Panc1 (cell line): ENCODE results near the gene LYRM1. TPM values are rescaled to one million over a fixed set of nuclear protein-coding genes. Genes with fewer than 3 reads are reported as not detected.
A peak's percentile ranks its signal among the peaks of the same experiment; 100 is the strongest.

Experiments used
- ATAC-seq: fragments of 200-7000 bp; cut with Tn5 transposase; 2 replicates; pipeline ENCODE4 v1.9.1; 2020; ENCODE audit warnings: mild to moderate bottlenecking, moderate library complexity
- BruUV-seq: library from RNA; stranded (reverse); fragments of 400-500 nt; replicated peaks from 2 replicates; lab custom pipeline; 2021; lab: Mats Ljungman, UMichigan
- CTCF ChIA-PET: fragments of 300-600 bp; sonication (Branson Sonifier 250); formaldehyde crosslinking; loops from one replicate; lab custom pipeline; 2022; ENCODE audit warnings: antibody characterized with exemption; lab: Charles Lee
- POLR2A ChIA-PET: fragments of 300-600 bp; sonication (Branson Sonifier 250); formaldehyde crosslinking; loops from one replicate; lab custom pipeline; 2022; ENCODE audit warnings: antibody characterized with exemption; lab: Charles Lee
- DNase-seq: peaks from one replicate; pipeline ENCODE4 v3.0.0-alpha.2; 2010; ENCODE audit warnings: low read depth, low spot score
- H3K27ac ChIP-seq: 2 replicates; pipeline ENCODE4 v1.5.1; 2011; ENCODE audit warnings: mild to moderate bottlenecking, low read length, inconsistent platforms
- H3K27me3 ChIP-seq: fragments of 200-500 bp; sonication (Bioruptor generic); 2 replicates; pipeline ENCODE4 v1.6.0; 2014; ENCODE audit warnings: low read length, inconsistent platforms; ENCODE audit not compliant: control insufficient read depth, insufficient read depth
- H3K36me3 ChIP-seq: fragments of 200-500 bp; sonication (Bioruptor generic); 2 replicates; pipeline ENCODE4 v1.5.1; 2014; ENCODE audit warnings: inconsistent platforms, mild to moderate bottlenecking, low read length, moderate library complexity; ENCODE audit not compliant: control insufficient read depth, insufficient read depth
- H3K4me1 ChIP-seq: 2 replicates; pipeline ENCODE4 v1.5.1; 2011; ENCODE audit warnings: inconsistent platforms, mild to moderate bottlenecking, low read length, moderate library complexity; ENCODE audit not compliant: control insufficient read depth, insufficient read depth
- H3K4me3 ChIP-seq, 2 experiments: 2 replicates each; pipeline ENCODE4 v1.5.1; 2011 to 2012; ENCODE audit warnings: low read depth in 2 of 2, low read length in 2 of 2, mild to moderate bottlenecking in 2 of 2, inconsistent platforms in 1 of 2, moderate library complexity in 1 of 2
- H3K9me3 ChIP-seq: fragments of 200-500 bp; sonication (Bioruptor generic); 2 replicates; pipeline ENCODE4 v1.5.1; 2014; ENCODE audit warnings: low read depth, mild to moderate bottlenecking, inconsistent platforms, low read length, moderate library complexity; ENCODE audit not compliant: control insufficient read depth, insufficient read depth
- CTCF ChIP-seq: fragments of 450-650 bp; IDR thresholded peaks from 2 replicates; pipeline ENCODE4 v1.5.1; 2017; ENCODE audit warnings: mild to moderate bottlenecking
- POLR2AphosphoS5 ChIP-seq: IDR thresholded peaks from 2 replicates; pipeline ENCODE4 v1.6.1; 2012; ENCODE audit warnings: mild to moderate bottlenecking, low read depth, low read length, moderate library complexity
- SIN3A ChIP-seq: IDR thresholded peaks from 2 replicates; pipeline ENCODE4 v1.6.1; 2012; ENCODE audit warnings: low read depth, mild to moderate bottlenecking, low read length, moderate library complexity, borderline replicate concordance; ENCODE audit not compliant: insufficient read depth
- TCF7L2 ChIP-seq: IDR thresholded peaks from 2 replicates; pipeline ENCODE4 v1.6.1; 2011; ENCODE audit warnings: mild to moderate bottlenecking, low read depth, low read length, inconsistent platforms
- in situ Hi-C: cut with HindIII; loops from 2 replicates; pipeline ENCODE4 v1.10.0; 2016; ENCODE audit warnings: low sequenced_read_pairs, low pct_unique_long_range_greater_than_20kb
- intact Hi-C: fragments of 100-400 bp; cut with micrococcal nuclease; formaldehyde crosslinking; loops from one replicate; pipeline ENCODE4 v1.10.0; 2022; ENCODE audit not compliant: unreplicated experiment
- total RNA-seq: library from RNA; stranded (reverse); gene quantifications from one replicate; pipeline ENCODE4 v1.2.1, GENCODE V29; 2021; ENCODE audit not compliant: unreplicated experiment
- TF ChIP-seq, protein P1 (sequence below), 2 experiments: IDR thresholded peaks; 2 replicates each; pipeline ENCODE4 v1.6.1; 2011 to 2012; ENCODE audit warnings: low read depth in 2 of 2, control low read depth in 1 of 2, low read length in 1 of 2, mild to moderate bottlenecking in 1 of 2, moderate library complexity in 1 of 2; ENCODE audit not compliant: insufficient read depth in 1 of 2

The LYRM1 gene
- total RNA-seq, 1 experiment from 2014 or later = 30.7 TPM

DNA sequence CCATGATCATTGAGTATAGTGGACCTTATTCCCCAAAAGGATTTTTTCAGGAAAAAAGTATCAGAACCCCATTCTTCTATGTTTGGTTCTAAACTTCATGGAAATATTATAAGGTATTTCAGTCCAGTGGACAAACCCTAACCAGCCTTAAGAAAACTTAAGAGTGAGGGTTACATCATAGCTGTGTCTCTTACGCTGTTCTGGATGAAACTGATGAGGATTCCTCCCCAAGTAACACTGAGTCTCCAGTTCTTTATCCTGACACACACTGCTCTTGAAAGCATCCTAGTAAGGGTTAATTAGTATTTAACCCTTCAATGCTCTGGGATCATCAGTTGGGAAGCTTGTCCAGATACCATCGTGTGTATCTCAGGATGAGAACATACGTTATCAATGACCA, 5.0 kb downstream of the LYRM1 start:
- CTCF ChIA-PET = no interaction called here
- Histone ChIP-seq H3K27me3 (no peaks in the 10 kb centered on the region), H3K27ac (peak overlapping the region; percentile 98), H3K36me3 (no peaks in the 10 kb centered on the region; the same call in 1 of the 2 replicates), H3K9me3 (no peaks in the 10 kb centered on the region), H3K4me3 (no peak overlapping the region), H3K4me1 (peaks cover 66% of the 10 kb centered on the region)
- BruUV-seq = no TSS peak
- intact Hi-C loops = no loop called here
- DNase-seq (no peak), ATAC-seq (no peak)
- POLR2A ChIA-PET = interaction anchor here (0.6 kb wide), 1 partner anchor 24 kb away, joined by 4 read pairs; no protein-coding TSS in a partner anchor
- TF ChIP-seq SIN3A (no peak), CTCF (no peak), TCF7L2 (no peak), POLR2AphosphoS5 (no peak)
- TF ChIP-seq, protein P1, sequence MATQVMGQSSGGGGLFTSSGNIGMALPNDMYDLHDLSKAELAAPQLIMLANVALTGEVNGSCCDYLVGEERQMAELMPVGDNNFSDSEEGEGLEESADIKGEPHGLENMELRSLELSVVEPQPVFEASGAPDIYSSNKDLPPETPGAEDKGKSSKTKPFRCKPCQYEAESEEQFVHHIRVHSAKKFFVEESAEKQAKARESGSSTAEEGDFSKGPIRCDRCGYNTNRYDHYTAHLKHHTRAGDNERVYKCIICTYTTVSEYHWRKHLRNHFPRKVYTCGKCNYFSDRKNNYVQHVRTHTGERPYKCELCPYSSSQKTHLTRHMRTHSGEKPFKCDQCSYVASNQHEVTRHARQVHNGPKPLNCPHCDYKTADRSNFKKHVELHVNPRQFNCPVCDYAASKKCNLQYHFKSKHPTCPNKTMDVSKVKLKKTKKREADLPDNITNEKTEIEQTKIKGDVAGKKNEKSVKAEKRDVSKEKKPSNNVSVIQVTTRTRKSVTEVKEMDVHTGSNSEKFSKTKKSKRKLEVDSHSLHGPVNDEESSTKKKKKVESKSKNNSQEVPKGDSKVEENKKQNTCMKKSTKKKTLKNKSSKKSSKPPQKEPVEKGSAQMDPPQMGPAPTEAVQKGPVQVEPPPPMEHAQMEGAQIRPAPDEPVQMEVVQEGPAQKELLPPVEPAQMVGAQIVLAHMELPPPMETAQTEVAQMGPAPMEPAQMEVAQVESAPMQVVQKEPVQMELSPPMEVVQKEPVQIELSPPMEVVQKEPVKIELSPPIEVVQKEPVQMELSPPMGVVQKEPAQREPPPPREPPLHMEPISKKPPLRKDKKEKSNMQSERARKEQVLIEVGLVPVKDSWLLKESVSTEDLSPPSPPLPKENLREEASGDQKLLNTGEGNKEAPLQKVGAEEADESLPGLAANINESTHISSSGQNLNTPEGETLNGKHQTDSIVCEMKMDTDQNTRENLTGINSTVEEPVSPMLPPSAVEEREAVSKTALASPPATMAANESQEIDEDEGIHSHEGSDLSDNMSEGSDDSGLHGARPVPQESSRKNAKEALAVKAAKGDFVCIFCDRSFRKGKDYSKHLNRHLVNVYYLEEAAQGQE (IDR thresholded peaks at IDR 0.05; ENCODE audit: insufficient read depth in 1 of 2, low read depth in 2 of 2, low read length in 1 of 2) = no peak
- in situ Hi-C loops = no loop called here

DNA sequence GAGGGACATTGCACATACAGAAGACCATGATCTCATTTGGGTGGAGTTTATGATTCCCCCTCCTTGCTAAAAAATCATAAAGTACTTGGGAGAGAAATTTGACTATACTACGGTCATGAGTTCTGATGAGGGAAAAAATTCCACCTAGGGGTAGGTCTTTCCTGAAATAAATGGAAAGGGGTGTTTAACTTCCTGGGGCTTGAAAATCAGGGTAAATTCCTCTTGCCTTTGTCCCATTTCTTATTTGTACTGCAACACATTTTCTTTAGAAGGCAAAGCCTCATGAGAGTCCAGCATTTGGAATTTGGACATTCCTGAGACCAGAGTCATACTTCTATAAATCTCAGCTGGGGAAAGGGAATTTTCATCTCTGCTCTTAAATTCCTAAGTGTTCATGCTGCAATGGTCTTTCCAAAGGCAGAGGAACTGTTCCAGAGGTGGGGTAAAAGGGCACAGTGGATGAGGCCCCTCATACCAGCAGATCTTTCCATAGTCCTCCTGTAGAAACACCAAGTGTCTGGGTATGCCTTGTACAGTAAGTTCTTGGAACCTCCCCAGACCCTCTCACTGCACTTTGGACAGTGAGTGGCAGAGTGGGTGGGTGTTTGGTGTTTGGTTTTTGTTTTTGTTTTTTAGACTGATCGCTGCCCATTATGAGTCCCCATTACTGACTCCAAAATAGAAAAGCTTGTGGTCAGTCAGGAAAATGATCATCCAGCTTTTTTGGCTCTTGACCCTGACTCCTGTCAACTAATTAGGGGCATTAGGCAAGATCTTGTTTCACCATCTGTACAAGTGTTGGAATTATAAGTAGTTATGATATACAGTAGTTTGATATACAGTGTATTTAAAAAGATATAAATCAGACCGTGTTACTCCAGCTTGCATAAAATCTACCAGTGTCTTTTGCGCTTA, 6.0 kb downstream of the LYRM1 start:
- Histone ChIP-seq H3K27ac (peak overlapping the region; percentile 98), H3K9me3 (no peaks in the 10 kb centered on the region), H3K36me3 (no peaks in the 10 kb centered on the region), H3K4me1 (peaks cover 73% of the 10 kb centered on the region), H3K27me3 (no peaks in the 10 kb centered on the region), H3K4me3 (no peak overlapping the region)
- DNase-seq (no peak), ATAC-seq (peak; percentile 65)
- in situ Hi-C loops = no loop called here
- BruUV-seq = no TSS peak
- intact Hi-C loops = no loop called here
- TF ChIP-seq SIN3A (no peak), POLR2AphosphoS5 (peak; percentile 52; the same call in 1 of the 2 replicates)
- CTCF ChIA-PET = no interaction called here
- POLR2A ChIA-PET = interaction anchor here (0.5 kb wide), 1 partner anchor 394 kb away, joined by 4 read pairs; no protein-coding TSS in a partner anchor

DNA sequence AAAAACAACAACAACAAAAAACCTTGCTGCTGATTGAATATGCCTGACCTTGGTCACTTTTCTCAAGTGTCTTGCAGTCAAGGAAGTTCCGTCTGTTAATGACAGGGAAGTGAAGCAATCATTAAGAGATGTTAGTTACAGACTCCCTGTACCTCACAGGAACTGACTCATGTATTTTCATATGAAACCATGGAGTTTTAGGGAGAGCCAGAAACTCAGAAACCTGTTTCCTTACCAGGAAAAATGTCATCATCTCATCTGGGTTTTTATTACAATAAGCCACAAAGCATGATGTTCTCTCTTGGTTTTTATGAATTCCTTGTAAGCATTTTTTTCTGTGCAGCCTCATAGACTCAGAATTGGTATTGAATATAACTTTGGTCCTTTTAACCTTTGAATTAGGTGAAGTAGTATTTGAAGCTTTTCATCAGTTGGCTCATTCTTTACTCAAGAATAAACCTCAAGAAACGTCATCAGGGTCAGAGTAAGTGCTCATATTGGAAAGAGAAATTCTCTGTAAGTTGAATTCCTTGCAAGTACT, 10.3 kb downstream of the LYRM1 start:
- no TSS peak for BruUV-seq
- ChIA-PET POLR2A (no interaction called here), CTCF (no interaction called here)
- ATAC-seq (peak; percentile 32; the same call in 1 of the 2 replicates), DNase-seq (no peak)
- peaks cover 35% of the 10 kb centered on the region for H3K4me1 ChIP-seq
- no peak for TF ChIP-seq POLR2AphosphoS5
- no peak for TF ChIP-seq SIN3A
- TF ChIP-seq, protein P1 (IDR thresholded peaks at IDR 0.05; ENCODE audit: insufficient read depth in 1 of 2, low read depth in 2 of 2, low read length in 1 of 2) = no peak
- no peak for TF ChIP-seq CTCF
- TF ChIP-seq TCF7L2 = no peak
- no peaks in the 10 kb centered on the region for H3K9me3 ChIP-seq
- peak overlapping the region; percentile 64 for H3K27ac ChIP-seq
- in situ Hi-C loops = no loop called here
- no peak overlapping the region for H3K4me3 ChIP-seq
- intact Hi-C loops = no loop called here
- H3K36me3 ChIP-seq = no peaks in the 10 kb centered on the region
- no peaks in the 10 kb centered on the region for H3K27me3 ChIP-seq
